GM12892 (cell line): ENCODE measurements around the gene LGI1.

Experiments used
- POLR2A ChIP-seq: IDR thresholded peaks from 2 replicates; pipeline ENCODE4 v1.6.1; 2011; ENCODE audit warnings: low read depth, low read length, control low read depth
- POLR2AphosphoS5 ChIP-seq: IDR thresholded peaks from 2 replicates; pipeline ENCODE4 v1.6.1; 2011; ENCODE audit warnings: low read depth, low read length, control low read depth
- TAF1 ChIP-seq: IDR thresholded peaks from 2 replicates; pipeline ENCODE4 v1.6.1; 2011; ENCODE audit warnings: low read depth, mild to moderate bottlenecking, control low read depth, low read length, borderline replicate concordance

GRCh38 chr10:93819520-93819919 is 61.8 kb downstream of the LGI1 start:
- TF ChIP-seq POLR2AphosphoS5 (no peak), POLR2A (no peak), TAF1 (no peak)
